Measurements from ENCODE around the gene TACC2. TPM values are rescaled to one million over a fixed set of nuclear protein-coding genes. Genes with fewer than 3 reads are reported as not detected.

The TACC2 gene
- total RNA-seq, 2 donors from 2014 or later = 247 to 286 TPM

DNA sequence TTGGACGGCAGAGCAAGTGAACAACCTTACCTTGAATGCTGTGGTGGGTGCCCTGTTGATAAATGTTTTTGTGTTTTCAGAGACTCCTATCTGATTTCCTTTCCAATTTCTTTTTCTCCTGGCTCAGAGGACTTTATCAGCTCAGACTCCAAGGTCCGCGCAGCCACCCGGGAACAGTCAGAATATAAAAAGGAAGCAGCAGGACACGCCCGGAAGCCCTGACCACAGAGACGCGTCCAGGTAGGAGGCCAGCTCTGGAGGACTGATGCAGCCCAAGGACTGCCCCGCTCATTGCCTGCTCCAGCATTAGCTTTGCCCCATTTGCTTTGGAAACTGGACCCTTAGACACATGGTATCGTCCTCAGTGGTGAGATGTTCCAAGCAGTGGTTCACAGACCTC is 61.3 kb downstream of the TACC2 start:
- no peak for DNase-seq (ENCODE audit: low spot score)
- H3K9me3 ChIP-seq = no peaks in the 10 kb centered on the region
- no peak overlapping the region for H3K4me3 ChIP-seq
- H3K27ac ChIP-seq = peak overlapping the region; percentile 61 to 70
- TF ChIP-seq, protein P1, sequence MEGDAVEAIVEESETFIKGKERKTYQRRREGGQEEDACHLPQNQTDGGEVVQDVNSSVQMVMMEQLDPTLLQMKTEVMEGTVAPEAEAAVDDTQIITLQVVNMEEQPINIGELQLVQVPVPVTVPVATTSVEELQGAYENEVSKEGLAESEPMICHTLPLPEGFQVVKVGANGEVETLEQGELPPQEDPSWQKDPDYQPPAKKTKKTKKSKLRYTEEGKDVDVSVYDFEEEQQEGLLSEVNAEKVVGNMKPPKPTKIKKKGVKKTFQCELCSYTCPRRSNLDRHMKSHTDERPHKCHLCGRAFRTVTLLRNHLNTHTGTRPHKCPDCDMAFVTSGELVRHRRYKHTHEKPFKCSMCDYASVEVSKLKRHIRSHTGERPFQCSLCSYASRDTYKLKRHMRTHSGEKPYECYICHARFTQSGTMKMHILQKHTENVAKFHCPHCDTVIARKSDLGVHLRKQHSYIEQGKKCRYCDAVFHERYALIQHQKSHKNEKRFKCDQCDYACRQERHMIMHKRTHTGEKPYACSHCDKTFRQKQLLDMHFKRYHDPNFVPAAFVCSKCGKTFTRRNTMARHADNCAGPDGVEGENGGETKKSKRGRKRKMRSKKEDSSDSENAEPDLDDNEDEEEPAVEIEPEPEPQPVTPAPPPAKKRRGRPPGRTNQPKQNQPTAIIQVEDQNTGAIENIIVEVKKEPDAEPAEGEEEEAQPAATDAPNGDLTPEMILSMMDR (IDR thresholded peaks at IDR 0.05) = no peak
- peaks cover 0 to 38% of the 10 kb centered on the region in 2 donors for H3K4me1 ChIP-seq
- H3K27me3 ChIP-seq = no peaks in the 10 kb centered on the region
- H3K36me3 ChIP-seq = peaks cover 5% of the 10 kb centered on the region

DNA sequence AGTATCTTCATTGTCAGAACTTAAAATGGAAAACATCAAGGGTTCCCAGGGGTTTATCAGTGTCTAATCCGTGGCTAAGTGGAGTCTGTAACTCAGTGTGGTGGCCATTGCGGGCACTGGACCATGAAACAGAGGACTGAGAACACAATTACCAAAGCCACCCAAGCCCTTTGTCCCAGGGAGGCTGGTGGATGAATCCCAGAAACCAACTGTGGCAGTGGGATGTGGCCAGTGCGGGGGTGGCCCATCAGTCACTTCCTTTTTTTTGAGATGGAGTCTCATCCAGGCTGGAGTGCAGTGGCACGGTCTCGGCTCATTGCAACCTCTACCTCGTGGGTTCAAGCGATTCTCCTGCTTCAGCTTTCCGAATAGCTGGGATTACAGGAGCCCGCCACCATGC is 61.8 kb downstream of the TACC2 start:
- TF ChIP-seq, protein P1 (IDR thresholded peaks at IDR 0.05) = no peak
- Histone ChIP-seq H3K9me3 (no peaks in the 10 kb centered on the region), H3K4me3 (no peak overlapping the region), H3K36me3 (peaks cover 5% of the 10 kb centered on the region), H3K27ac (peak overlapping the region; percentile 61 to 70), H3K4me1 (peaks cover 0 to 35% of the 10 kb centered on the region in 2 donors), H3K27me3 (no peaks in the 10 kb centered on the region)
- DNase-seq (ENCODE audit: low spot score) = no peak

DNA sequence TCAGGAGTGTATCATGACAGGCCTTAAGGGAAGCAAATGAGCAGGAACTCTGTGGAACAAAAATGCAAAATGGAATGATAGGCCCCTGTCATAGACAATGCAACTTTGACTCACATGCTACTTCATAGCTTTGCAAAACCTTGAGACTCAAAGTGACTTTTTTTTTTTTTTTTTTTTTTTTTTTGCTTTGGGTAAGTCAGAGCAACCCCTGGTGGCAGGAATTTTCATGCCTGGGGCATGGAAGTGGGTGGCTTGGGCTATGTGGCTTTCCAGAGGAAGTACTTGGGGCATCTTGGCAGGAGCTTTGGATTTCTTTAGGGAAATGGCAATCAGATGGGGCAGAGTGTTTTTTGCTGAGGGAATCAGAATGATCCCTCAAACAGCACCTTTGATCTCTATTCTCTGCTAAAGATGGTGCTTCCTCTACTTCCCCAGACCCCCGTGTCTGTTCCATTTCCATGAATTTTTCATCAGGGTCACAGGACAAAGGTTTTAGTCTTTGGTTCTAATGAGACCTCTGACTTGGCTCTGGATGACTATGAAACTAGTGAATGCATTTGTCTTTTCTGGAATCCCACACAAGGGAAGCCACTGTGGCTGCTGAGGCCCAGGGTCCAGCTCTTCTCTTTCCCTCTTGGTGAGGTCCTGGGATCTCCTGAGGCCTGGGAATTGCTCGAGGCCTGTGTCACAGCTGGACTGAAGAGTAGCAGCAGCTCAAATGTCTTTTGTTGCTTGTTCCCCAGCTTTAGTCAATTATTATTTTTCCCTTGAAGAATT is 62.8 kb downstream of the TACC2 start:
- H3K4me1 ChIP-seq = peaks cover 0 to 35% of the 10 kb centered on the region in 2 donors
- no peak for DNase-seq (ENCODE audit: low spot score)
- peak overlapping the region; percentile 61 to 70 for H3K27ac ChIP-seq
- H3K36me3 ChIP-seq = peaks cover 5% of the 10 kb centered on the region
- H3K9me3 ChIP-seq = no peaks in the 10 kb centered on the region
- no peaks in the 10 kb centered on the region for H3K27me3 ChIP-seq
- TF ChIP-seq, protein P1 (IDR thresholded peaks at IDR 0.05) = peak; percentile 47 to 77
- no peak overlapping the region for H3K4me3 ChIP-seq

DNA sequence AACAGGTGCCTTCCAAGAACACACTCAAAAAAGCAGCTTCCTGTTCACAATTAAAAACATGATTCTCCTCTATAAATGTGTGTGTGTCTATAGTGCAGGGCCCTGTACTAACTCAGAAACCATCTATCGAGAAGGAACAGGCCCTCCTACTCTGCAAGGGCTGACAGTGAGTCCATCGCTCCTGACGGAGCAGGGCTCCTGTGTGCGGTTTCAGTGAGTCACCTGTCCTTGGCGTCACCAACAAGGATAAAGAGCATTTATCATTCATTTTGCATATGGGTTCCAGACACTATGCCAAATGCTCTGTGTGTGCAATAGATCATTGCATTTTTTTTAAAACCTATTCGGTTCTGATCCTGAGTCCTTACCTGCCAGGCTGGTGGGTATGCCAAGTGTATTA is 63.7 kb downstream of the TACC2 start:
- Histone ChIP-seq H3K36me3 (peaks cover 5% of the 10 kb centered on the region), H3K4me1 (peaks cover 0 to 35% of the 10 kb centered on the region in 2 donors), H3K4me3 (no peak overlapping the region), H3K27me3 (no peaks in the 10 kb centered on the region), H3K27ac (no peak overlapping the region), H3K9me3 (no peaks in the 10 kb centered on the region)
- TF ChIP-seq, protein P1 (IDR thresholded peaks at IDR 0.05) = no peak
- no peak for DNase-seq (ENCODE audit: low spot score)

DNA sequence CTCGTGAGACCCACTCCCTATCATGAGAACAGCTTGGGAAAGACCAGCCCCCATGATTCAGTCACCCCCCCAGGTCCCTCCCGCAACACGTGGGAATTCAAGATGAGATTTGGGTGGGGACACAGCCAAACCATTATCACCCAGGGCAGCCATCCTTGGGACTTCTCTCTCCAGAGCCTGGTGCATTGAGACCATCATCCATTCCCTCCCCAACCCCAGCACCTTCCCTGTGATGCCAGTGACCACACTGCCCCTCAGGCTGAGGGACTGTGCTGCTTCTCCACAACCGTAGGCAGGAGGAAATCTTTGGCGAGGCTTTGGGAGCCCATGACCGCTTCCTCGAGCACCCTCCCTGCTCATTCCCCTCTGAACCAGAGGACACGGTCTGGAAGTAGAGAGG is 64.4 kb downstream of the TACC2 start:
- no peaks in the 10 kb centered on the region for H3K27me3 ChIP-seq
- H3K36me3 ChIP-seq = peaks cover 5% of the 10 kb centered on the region
- TF ChIP-seq, protein P1 (IDR thresholded peaks at IDR 0.05) = no peak
- H3K9me3 ChIP-seq = no peaks in the 10 kb centered on the region
- no peak overlapping the region for H3K4me3 ChIP-seq
- H3K27ac ChIP-seq = peak overlapping the region; percentile 33 to 74
- DNase-seq (ENCODE audit: low spot score) = no peak
- H3K4me1 ChIP-seq = peaks cover 0 to 32% of the 10 kb centered on the region in 2 donors
